ENCODE measurements around the gene COPZ1.
"Not testable (repeated sequence)": the region's sequence is repeated elsewhere in the genome, so short reads cannot be mapped to it uniquely, and the experiment has no call there.

Gene COPZ1

DNA sequence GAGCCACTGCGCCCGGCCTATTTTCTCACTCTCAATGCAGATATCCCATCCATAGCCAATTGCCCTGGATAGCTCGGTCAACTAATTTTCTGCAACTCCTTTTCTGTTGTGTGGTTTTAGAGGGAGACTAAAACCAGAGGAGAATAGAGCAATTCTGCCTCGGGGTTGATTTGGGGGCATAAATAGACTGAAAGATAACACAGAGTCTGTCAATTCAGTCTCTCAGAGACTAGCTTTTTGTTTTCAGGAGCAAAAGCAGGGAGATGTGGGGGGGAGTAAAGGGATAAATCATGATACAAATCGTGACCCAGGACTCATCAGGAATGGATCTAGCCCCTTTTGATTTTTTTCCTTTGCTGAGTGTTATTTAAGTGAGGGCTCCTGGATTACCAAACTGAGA is 6.5 kb downstream of the COPZ1 start:
- DNase-seq (ENCODE audit: low spot score): no peak

DNA sequence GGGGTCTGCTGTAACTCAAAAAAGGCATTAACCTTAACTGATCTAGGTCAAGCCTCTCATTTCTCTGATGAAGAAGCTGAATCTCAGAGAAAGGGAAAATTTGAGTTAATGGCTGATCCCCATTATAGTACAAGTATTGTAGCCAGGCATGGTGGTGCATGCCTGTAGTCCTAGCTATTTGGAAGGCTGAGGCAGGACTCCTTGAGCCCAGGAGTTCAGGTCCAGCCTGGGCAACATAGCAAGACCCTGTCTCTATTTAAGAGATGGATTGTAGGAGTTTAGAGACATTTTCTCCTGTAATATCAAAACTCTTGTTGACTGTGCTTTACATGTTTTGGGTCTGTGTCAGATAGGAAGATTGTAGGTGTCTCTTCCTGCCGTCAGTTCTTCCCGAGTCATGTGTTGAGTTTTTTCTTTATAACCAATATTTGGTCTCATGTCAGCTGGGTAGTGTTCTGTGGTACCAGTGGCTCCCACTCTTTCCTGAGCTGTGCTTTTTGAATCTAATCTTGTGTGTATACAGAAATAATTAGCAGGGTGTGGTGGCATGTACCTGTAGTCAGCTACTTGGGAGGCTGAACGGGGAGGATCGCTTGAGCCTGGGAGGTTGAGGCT is 8.6 kb downstream of the COPZ1 start:
- DNase-seq (ENCODE audit: low spot score): no peak

DNA sequence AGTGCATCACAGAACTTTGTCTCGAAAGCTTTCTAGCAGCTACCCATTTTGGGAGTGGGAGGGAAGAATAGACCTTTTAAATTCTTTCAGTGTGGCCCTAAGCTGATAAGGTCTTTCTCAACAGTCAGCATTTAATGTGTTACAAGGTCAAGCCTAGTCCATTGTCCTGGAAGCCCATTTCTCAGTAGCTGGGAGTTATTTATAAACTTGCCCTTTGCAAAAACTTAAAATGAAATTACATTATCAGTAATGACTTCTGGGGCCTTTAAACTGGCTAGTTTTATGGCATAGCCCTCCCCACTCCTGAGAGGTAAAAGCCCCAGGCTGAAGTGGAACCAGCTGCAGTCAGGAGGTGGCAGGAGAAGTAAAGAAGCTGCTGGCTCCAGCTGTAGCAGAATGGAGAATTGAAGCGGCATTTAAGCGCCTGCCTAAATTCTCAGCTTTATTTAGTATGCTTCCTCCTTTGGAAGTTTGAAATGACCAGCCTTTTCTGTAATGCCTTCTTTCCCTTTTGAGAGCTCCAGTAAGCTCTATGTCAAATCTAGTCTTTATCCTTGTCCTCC is 12.4 kb downstream of the COPZ1 start:
- no peak for DNase-seq (ENCODE audit: low spot score)

DNA sequence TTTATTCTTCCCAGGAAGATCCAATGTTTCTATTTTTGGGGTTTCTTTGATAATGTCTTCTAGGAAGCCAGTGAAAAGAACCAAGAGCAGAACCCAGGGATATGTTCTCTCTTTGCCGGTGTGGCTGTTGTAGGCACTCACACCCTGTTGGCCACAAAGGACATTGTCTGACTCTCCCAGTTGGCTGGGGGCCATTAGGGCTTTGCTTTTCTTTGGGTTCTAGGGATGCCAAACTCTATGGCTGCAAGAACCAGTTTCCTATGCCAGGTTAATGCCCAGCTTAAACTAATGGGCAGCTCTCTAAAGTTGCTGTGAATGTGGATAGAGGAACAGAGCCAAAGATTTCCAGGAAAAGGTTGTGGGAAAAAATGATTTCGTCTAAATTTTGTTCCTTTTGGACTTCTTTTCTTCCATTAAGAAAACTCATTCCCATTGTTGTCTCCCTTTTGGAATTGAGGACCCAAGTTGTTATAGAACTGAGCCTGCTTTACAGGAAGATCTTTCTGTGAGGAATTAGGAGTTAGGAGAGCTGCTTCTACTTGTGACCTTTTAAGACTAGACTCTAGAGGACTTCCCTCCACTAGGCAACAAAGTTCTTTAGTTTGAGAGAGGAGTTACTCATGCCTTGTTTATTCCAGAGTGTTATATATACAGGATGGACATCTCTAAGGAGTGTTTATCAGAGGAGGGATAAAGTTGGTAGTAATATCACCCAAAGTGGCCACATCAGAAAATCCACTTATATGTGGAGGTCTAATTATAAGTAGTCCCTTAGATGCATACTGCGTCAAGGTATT is 13.1 kb downstream of the COPZ1 start:
- no peak for DNase-seq (ENCODE audit: low spot score)

DNA sequence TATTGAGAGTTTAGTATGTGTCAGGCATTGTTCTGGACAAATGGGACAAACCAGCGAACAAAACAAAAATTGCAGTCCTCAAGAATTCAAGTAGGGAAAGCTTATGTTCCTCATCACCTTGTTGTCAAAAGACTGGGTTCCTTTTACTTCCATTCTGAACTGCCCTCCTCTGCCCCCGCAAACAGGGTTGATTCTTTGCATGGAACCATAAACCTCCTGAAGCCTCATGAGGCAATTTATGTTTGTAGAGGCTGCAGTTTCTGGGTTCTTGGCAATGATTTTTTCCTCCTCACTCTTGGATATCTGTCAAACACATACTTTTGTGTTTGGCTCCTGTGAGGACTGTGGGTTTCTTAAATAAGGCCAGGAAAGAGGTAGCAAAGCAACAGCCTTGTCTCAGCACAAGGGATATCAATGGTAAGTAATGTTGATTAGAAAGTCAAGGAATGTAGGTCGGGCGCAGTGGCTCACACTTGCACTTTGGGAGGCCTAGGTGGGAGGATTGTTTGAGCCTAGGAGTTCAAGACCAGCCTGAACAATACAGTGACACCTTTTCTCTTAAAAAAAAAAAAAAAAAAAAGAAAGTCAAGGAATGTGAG is 13.9 kb downstream of the COPZ1 start:
- peak; percentile 20 for DNase-seq (ENCODE audit: low spot score)

DNA sequence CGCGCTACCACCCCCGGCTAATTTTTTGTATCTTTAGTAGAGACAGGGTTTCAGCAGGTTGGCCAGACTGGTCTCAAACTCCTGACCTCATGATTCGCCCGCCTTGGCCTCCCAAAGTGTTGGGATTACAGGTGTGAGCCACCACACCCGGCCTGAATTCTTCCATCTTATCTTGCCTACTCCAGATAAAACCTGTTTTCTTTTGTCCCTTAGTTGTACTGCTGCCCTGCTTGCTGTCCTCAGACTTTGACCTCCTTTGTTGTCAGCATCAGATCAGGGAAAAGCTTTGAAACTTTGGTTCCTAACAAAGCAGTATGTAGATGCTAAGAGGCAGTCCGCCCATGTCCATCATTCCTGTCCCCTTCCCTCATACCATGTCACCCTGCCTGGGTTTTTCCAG is 15.9 kb downstream of the COPZ1 start:
- no peak for DNase-seq (ENCODE audit: low spot score)

DNA sequence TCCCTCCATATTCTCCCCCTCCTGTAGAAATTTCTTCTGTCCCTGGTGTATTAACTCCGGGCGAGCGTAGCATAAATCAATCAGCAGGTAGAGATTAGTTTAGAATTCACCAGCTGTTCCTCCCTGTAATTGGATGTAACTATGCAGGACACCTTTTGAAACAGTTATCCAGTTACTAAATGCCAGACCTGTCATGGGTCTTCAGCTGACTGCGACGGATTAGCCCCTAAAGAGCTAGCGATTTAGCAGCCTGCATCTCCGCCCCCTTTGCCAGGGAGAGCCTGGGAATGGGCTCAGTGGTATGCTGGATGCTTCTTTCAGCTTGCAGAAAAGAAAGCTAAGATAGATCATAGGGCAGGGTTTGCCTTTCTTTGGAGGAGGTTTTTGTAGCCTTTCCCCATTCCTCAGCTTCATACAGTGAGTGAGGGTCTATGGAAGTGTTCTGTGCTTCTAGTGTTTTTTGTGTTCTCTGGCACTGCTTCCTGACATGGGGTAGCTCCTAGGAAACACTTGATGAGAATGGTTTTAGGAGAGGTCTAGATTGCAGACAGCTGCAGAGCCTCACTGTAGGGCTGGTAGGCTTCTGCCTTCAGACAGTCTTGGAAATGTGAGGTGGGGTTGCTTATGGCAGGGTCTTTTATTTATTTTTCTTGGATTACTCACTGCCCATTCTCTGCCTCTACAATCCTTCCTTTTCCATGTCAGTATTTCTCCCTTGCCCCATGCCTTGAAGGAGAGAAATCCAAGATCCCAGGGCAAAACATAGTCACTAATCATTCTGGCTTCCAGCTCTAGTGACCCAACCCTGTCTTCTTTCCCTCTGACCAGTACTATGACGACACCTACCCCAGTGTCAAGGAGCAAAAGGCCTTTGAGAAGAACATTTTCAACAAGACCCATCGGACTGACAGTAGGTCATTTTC is 16.7 kb downstream of the COPZ1 start:
- DNase-seq (ENCODE audit: low spot score): no peak

DNA sequence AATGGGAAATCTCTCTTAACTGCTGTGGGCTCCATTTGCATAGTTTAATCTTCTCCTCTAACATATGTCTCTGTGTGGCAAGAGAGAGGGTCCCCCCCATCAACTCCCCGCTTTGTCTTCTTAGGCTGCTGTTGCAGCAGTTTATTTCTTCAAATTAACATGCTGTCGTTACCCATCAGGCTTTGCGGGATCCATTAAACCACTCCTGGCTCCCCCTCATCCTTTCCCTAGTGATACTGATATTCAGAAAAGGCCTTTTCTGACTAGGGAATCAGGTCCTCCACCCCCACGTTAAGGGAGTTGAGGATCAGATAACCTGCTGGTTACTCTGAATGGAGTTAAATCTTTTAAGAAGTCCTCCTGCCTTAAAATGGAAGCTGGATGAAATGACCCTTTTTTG is 24.1 kb downstream of the COPZ1 start:
- DNase-seq (ENCODE audit: low spot score): no peak

DNA sequence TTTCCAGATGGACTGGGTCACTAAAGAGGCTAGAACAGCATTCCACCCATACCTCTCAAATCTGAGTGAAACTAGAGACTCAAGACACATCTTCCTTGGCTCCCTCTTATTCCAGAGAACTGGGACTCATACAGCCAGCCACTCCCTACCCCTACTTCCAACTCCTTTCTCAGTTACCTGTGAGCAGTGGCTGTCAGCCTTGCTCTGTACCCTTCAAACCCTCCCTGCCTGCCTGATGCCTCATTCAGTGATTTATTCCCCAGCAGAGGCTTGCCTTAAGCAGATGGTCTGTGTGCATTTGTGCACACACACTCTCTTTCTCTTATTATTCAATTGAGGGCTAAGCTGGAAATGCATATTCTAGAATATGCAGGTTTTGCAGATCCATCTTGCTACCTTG is 24.7 kb downstream of the COPZ1 start:
- DNase-seq (ENCODE audit: low spot score): no peak

DNA sequence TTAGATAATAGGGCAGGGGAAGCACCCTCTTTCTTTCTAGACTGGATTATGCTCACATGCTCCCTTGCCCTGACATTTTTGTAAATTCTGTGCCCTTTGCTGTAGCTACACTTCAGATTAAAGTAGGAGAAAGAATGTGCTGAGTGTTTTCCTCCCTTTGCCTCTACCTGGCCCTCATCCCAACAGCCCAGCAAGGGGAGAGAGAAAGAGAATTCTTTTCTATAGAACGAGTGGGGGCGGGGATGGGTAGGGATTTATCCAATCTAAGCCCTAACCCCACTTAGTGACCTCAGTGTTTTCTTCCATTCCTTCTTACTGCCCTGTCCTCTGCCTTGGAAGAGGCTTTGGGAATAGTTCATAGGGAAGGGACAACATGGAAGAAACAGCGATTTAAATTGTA is 25.8 kb downstream of the COPZ1 start:
- DNase-seq (ENCODE audit: low spot score): no peak

DNA sequence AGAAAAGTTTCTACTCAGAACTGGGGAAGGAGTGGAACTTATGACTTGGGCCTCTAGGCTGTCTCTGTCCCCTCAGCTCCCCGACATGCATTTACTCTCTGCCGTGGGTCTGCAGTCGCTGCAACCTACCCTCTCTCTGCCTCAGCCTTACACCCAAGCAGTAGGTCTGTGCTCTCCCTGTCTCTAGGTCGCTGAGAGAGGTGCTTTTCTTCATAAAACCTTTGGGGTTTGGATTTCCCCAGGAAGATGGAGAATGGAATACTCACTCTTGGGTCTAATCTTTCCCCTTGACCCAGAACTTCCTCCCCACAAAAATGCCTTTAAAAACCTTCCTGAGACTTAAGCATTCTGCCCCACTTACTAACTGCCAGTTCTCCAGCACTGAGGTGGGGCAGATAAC is 26.4 kb downstream of the COPZ1 start:
- no peak for DNase-seq (ENCODE audit: low spot score)

DNA sequence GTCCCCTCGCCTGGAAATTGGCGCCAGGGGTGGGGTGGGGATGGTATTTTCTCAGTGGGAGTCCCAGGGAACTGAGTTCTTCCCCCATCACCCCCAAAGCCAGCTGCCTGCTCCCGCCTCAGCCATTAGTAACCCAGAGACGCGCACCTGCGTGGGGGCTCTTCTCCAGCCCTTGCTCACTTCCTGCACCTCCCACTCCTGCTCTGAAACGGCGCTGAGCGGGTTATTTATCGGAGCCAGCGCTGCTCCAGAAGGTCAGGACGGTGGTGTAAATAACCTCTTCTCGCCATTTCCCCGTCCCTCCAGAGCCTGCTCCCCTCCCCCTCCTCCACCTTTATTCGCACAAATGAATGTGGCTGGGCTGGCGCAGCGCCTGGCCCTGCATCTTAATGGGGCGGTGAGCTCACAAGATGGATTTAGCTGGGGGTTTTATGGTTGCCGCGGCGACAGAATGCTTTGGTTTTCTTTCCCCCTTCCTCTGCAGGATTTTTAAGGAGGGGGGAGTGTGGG is 27.1 kb downstream of the COPZ1 start:
- DNase-seq (ENCODE audit: low spot score): peak; percentile 51

DNA sequence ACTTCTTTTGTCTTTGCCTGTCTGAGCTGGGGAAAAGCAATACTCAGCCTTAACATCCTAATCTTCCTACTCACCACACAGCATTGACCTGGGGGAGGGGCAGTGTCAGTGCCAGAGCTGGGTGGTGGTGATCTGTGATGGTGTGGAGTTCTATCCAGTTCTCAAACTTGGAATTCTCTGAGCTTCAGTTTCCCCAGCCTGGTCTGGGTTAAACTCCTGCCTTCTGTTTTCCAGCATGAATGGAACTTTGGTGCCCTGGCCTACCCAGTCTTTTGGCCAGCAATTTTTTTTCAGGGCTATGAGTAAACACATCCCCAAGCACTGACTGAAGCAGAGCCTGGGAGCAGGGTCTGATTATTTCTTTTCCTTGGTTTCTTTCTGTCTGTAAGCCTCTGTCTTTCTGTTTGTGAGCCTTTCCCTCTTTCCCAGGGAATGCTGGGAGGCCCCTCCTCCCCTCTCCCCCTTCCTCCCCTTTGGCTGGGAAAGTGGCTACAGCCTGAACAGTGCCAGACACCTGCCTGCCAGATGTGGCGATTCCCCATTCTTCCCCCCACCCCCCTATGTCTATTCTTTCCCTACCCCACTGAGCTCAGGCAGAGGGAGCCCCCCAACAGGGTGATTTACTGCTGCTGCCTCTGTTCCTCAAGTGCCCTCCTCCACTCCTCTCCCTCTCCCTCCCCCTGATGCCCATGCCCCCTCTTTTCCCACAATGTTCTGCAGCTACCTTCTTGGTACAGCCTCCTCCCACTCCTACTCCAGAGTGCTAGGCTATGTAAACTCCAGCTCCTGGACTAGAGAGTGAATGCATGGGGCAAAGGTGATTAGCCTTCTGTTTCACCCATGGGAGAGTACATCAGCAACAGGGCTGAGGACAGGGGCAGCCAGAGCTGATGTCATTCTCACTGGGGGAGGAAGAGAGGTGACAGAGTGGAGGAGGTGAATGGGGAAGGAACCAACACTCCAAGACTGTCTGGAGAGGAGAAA is 28.3 kb downstream of the COPZ1 start:
- DNase-seq (ENCODE audit: low spot score): peak; percentile 79

DNA sequence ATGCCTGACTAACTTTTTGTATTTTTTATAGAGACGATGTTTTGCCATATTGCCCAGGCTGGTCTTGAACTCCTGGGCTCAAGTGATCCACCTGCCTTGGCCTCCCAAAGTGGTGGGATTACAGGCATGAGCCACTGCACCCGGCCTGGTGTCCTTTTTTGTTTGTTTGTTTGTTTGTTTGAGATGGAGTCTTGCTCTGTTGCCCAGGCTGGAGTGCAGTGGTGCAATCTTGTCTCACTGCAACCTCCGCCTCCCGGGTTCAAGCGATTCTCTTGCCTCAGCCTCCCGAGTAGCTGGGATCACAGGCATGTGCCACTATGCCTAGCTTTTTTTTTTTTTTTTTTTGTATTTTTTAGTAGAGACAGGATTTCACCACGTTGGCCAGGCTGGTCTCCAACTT is 29.3 kb downstream of the COPZ1 start:
- not testable (repeated sequence) for DNase-seq (ENCODE audit: low spot score)

DNA sequence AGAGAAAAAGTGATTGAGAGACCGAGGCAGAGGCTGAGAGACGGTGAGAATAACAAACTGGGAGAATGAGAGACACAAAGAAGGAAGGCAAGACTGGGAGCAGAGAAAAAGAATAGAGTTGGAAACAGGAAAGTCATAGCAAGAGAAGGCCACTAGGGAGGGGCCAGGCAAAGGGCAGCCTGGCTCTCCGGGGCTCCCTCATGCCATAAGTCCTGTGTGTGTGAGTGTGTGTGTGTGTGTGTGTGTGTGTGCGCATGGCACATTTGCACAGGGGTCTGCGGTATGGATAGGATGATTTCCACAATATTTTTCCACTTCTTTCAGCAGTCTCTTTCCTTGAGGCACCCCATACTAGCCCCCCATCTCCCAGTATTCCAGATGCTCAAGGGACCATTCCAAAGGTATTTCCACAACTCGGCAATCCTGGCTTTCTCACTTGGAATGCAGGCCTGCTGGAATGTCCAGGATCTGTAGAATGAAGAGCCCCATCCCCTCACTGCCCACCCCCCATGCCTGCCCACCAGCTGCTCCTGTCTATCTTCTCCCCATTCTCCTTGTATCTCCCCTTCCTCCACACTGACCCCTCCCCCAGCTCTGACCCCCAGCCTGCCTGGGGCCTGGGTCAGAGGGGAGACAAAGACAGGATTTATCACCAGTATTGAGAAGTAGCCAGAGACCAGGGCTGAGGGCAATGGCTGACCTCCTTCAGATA is 30.3 kb downstream of the COPZ1 start:
- no peak for DNase-seq (ENCODE audit: low spot score)

DNA sequence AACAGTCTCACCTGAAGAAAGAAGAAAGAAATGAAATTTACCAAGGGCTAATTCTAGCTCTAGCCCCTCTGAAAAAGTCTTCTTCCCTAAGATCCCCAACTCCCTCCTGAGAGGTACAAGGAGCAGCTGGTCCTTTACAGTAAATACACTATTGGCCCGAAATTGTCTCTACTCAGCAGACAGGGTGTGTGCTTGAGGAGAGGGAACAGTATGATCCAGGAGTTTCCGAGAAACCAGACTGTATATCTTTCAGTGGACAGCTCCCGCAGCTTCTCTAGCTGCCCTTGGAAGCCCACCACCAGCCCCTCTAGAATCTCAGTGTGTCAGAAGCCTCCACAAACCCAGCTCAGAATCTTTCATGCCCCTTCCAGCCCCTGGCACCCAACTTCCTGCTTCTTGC is 31.3 kb downstream of the COPZ1 start:
- DNase-seq (ENCODE audit: low spot score): no peak

DNA sequence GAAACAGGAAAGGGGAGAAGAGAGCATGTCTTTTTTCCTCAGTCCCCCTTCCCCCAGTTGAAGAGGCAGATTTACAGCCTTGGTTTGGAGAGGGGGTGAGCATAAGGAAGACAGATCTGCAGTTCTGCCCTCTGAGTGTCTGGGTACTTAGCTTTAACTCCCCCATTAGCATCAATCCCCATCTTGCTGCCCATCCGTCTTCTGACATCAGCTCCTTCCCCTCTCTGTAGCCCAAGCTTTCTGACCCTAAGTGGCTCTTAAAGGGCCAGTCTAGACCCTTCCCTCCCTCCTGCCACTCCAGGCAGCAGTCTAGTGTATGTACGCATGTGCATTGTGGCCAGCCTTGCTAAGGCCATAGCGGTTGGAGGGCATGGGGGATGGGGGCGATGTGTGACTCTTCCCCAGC is 32.0 kb downstream of the COPZ1 start:
- DNase-seq (ENCODE audit: low spot score): no peak

DNA sequence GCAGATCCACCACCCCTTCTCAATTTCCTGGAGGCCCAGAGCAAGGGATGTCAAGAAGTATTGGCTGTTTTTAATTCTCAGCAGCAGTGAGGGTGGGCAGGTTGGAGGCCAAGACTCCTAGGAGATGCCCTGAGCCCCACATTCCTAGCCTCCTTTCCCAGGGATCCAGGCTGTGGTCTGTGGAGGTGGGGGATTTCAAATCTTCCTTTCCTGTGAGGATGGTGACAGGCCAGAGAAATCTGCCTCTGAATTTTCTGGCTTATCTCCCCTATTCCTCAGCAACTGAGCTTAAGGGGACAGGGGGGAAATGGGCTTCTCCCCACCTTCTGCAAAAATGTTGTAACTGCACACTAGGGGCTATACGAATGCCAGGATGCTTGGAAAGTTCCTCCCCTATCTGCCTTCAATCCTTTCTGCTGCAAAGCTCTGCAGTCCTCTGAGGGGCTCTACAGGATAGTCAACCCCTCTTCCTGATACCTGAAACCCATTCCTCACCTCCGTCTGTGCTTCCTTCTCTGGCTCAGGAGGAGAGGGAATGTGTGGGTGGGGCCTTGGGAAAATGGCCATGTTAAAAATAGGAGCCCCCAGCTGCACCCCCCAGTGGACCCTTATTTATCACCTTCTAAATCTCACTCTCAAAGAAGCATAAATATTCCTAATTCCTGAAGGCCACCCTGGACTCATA is 32.7 kb downstream of the COPZ1 start:
- DNase-seq (ENCODE audit: low spot score): no peak

DNA sequence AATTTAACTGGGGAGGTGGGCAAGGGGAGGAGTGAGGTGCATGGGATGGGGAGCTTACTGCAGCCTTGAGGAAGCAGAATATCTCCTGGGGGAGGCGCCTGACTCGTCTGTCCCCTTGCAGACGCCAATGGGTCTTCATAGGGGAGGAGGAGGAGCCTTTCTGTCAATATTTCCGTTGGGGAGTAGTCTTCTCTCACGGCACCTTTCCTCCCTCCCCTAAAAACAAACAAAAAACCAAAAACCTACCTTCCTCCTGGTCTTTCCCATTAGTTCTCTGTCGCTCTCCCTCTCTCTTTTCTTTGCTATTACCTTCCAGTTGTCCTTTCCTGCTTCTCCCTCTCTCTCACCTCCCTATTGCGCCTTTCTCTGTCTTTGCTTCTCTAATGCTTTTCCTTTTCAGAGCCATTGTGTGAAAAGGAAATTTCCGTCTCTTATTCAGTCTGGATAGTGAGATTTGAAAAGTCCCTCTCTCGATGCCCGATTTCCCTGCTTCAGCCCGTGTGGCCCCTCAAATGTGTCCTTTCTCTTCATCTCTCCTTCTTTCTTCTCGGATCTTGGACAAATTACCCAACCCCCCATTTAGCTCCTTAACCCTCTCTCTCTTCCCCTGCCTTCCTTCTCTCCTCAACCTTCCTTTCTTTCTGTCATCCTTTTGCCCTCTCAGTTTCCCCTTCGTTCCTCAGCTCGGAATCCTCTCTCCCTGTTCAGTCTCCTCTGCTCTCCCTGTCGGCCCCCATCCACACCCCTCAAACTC is 33.4 kb downstream of the COPZ1 start:
- peak; percentile 42 for DNase-seq (ENCODE audit: low spot score)
